Cardiac fibroblast (primary cell): ENCODE measurements around the gene ANKS6.

Experiments used
- DNase-seq, 2 donors: peaks; one replicate each; pipeline versions ENCODE4 v3.0.0 to v3.0.0-alpha.2; 2010; ENCODE audit warnings: low read depth in 2 of 2
- H3K4me3 ChIP-seq, 2 donors: replicated peaks in 1 of 2; 1 replicate in 1 of 2; 2 replicates in 1 of 2; pipeline ENCODE4 v1.5.1; 2011; ENCODE audit warnings: low read depth in 2 of 2, low read length in 2 of 2, mild to moderate bottlenecking in 2 of 2, moderate library complexity in 1 of 2
- CTCF ChIP-seq: IDR thresholded peaks from one replicate; pipeline ENCODE4 v1.5.1; 2011; ENCODE audit warnings: low read depth, mild to moderate bottlenecking, low read length, inconsistent platforms

Gene ANKS6

GRCh38 chr9:98808411-98808815, 12.1 kb upstream of the ANKS6 start:
- no peak for TF ChIP-seq CTCF
- no peak for DNase-seq
- peak overlapping the region in 1 of 2 donors; percentile 59 for H3K4me3 ChIP-seq

- no peak for TF ChIP-seq CTCF
- H3K4me3 ChIP-seq: peak overlapping the region; percentile 59 to 63
- no peak for DNase-seq
These were observed 11.4 kb upstream of the ANKS6 start for GRCh38 chr9:98807814-98808195.

- H3K4me3 ChIP-seq: peak within 1 kb of the TSS; percentile 59 to 63
- DNase-seq: no peak
- no peak for TF ChIP-seq CTCF
These were observed 10.9 kb upstream of the ANKS6 start, which contains the start of gene GALNT12 for GRCh38 chr9:98807070-98807813. TSS of gene GALNT12 (plus strand) at chr9:98807670. CDS start at chr9:98807699, 29 bp downstream.

- peak; percentile 5 for TF ChIP-seq CTCF
- DNase-seq: peak in 1 of 2 donors; percentile 32
- H3K4me3 ChIP-seq: no peak overlapping the region
These were observed 10.2 kb upstream of the ANKS6 start for GRCh38 chr9:98806394-98807035.

GRCh38 chr9:98805506-98806272, 9.3 kb upstream of the ANKS6 start:
- no peak overlapping the region for H3K4me3 ChIP-seq
- peak; percentile 74 to 79 for DNase-seq
- no peak for TF ChIP-seq CTCF

GRCh38 chr9:98804083-98804482, 7.7 kb upstream of the ANKS6 start:
- TF ChIP-seq CTCF: no peak
- peak in 1 of 2 donors; percentile 51 for DNase-seq

More at GRCh38 chr9:98804083-98804482, 7.7 kb upstream of the ANKS6 start:
- H3K4me3 ChIP-seq: no peak overlapping the region
